NCI-H1930 (cell line): ENCODE measurements around the gene ACAN.
"Not testable (repeated sequence)": the region's sequence is repeated elsewhere in the genome, so short reads cannot be mapped to it uniquely, and the experiment has no call there.

Source experiments
- DNase-seq, 2 experiments: peaks; one replicate each; lab custom pipeline; 2025; lab: John Stamatoyannopoulos, UW

ACAN gene

GRCh38 chr15:88902846-88903245, 99.6 kb downstream of the ACAN start:
- DNase-seq = no peak

GRCh38 chr15:88904257-88904623, 101.0 kb downstream of the ACAN start:
- no peak for DNase-seq

DNA sequence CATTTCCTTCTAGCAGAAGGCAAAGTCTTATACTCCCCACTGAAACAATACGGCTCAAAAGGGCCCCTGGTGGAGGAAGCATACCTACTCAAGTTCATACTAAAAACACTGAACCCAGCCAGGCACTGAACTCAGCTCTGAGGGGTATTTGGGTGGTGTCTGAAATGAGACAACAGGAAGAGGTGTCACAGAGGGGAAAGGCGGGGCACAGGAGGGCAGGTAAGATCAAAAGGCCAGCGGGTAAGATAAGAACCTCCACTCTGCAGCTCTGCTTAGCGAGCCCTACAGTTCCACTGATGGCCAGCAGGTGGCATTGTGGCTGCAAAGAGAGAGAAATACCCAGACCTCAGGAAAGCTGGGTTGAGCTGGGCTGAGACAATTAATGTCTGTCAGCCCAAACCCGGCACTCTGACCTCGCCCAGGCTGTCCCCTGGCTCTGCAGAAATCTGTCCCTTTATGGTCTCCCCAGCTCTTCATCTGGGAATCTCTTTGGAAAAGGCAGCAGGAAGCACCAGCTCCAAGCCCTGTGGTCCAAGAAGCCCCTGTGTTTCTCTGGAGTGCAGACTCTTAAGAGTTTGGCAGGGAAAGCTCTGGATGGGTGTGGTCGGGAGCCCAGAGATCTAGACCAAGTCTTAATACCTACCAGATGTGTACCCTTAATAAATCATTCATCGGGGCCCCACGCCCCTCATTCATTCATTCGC, 101.5 kb downstream of the ACAN start:
- peak; percentile 9 to 49 for DNase-seq

GRCh38 chr15:88905576-88905975, 102.3 kb downstream of the ACAN start:
- DNase-seq = no peak

- DNase-seq = no peak
These were observed 102.9 kb downstream of the ACAN start for GRCh38 chr15:88906130-88906529.

GRCh38 chr15:88906551-88906950, 103.3 kb downstream of the ACAN start:
- DNase-seq = no peak

GRCh38 chr15:88907111-88907510, 103.9 kb downstream of the ACAN start:
- DNase-seq = no peak

DNA sequence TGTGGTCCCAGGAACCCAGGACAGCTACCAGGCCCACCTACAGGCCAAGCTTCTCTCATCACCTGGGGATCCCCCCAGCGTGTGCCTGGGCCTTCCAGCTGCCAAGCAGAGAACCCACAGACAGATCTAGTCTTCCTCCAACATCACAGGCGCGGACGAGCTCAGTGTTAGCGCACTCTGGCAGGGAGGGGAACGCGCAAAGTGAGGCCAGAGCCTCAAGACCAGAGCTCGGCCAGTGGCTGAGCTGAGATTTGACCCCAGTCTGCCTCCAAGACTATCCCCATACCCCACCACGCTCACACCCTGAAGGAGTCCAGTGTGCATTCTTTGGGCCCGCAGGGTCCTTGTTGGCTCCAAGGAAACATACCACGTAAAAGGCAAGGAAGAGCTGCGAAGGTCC, 104.9 kb downstream of the ACAN start:
- DNase-seq = no peak

GRCh38 chr15:88908697-88909621, 105.7 kb downstream of the ACAN start:
- no peak for DNase-seq

DNA sequence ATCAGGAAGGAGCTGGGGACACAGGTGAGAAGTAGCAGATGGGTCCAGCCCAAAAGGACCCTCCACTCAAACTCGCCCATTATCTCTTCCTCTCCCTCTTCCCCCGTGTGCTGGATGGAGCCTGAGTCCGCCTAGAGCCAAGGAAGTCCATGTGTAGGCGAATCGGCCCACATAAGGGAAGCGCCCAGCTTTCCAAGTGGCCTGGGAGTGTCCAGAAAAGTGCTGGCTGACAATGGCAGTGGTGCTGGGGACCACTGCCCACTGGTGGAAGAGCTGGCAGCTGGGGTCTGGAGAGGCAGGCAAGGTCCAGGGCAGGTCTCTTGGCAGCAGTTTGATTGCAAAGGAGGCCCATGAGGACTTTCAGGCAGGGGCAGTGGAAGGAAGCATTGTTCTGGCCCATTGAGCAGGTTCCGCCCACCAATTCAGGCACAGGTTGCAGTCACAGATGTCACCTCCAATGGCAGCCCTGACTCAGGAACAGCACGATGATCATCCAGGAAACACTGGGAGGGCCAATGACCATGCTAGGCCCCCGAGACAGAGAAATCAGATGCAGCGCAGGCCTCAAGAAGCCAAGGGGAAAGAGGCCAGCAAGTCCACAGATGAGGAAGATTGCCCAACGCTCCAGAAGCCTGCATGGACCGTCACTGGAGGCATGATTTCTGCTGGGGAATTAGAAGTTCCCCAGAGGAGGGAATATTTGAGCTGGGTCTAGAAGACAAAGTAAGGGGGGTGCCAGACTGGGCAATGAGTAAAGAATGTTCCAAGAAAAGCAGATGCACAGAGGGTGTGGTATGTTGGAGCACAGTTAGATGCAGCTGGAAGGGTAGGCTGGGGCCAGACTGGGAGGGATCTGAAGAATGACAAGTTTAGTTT, 107.0 kb downstream of the ACAN start:
- no peak for DNase-seq

- no peak for DNase-seq
These were observed 108.5 kb downstream of the ACAN start for GRCh38 chr15:88911766-88912118.

DNA sequence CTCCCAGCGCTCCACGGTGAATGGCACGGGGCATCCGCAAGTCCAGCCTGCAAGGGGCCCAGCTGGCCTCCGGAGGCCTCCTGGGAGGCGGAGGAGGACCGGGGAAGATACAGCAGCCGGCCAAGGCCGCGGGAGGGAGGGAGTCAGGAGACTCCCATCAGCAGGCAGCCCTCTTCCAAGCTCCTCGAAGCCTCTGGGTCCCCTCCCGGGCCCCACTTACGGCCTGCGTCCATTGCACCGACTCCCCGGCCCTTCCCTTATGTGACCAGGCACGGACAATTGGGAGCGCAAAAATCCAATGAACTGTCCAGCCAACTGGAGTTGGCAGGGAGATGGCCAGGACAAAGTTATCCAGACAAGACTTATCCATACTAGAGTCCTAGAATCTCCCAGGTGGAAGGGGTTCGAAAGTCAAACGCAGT, 109.3 kb downstream of the ACAN start:
- DNase-seq = no peak

DNA sequence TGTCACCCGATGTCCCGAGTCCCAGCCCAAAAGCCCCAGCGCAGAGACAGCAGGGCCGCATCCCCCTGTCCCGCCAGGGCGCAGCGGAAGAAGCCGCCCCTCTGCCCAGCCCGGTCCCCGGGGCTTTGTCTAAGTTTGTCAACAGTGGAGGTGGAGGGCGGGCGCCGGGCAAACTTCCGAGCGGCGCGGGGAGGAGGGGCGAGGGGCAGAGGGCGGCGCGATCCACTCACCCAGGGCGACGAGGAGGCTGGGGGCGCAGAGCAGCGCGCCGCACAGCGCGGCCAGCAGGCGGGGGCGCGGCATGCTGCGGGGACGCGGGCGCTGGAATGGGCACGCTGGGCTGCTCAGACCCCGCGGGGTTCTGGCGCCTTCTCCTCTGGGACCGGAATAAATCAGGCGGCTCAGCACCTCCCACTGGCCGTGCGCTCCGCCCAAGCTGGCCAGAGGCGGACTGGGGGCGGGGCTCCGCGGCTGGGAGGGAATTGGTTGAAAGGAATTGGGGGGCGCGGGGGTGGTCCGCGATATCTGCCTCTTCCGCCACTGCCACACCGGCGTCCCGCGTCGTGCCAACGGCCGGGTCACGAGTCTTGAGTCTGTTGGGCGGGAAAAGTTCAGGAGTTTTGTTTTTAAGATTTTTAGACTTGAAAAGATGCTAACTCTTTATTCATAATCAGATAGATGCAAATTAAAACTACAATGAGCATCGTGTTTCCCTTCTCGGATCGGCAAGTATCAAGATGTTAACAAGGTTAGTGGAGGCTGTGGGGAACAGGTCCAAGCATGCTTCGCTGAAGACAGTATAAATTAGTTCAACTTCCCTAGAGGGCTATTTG, 110.0 kb downstream of the ACAN start, which contains the start of gene MFGE8:
TSS of gene MFGE8 (minus strand) at position 363 of the 833 bp plus-strand sequence. CDS start at position 303, 60 bp downstream.
- DNase-seq = peak; percentile 6 to 26

DNA sequence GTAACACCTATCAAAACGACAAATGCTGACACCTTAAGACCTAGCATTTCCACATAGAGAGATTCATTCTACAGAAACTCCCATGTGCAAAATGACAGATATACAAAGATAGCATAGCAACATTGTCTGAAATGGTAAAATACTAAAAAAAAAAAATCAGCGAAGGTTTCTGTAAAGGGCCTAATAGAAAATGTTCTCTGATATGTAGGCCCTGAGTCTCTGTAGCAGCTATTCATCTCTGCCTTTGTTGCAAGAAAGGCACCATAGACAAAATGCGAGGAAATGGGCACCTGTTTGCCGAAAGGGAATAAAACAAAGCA, 110.6 kb downstream of the ACAN start:
- DNase-seq = no peak

GRCh38 chr15:88915354-88915753, 112.1 kb downstream of the ACAN start:
- no peak for DNase-seq

DNA sequence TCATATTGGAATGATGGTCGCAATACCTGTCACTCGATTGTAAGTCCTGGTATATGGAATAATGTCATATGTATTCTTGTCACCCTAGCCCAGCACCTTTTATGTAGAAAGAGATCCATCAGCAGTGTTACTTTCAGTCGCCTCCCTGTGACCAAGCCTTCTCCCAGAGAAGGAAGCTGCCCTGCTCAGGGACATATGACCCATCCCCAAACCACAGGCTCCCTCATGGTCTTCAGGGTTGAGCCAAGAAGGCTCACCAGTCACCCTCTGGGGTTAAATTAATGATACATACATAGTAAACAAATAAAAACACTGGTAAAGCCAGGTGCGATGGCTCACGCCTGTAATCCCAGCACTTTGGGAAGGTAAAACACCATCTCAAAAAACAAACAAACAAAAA, 114.5 kb downstream of the ACAN start:
- no peak for DNase-seq

DNA sequence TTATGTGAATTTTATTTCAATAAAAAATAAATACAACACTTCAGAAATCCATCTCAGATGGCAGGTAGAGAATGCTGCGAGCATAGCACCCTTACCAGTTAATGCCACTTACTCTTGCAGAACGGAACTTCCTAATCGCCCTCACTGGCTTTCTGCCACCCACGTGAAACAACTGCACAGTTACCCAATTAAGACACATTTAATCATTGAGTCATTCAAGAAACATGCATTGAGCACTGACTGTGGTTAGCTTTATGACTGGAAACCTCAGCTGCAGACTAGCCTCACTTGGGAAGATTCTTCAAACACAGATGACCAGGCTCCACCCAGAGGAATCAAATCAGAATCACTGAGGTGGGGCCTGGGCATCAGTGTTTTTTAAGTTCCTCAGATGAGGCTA, 115.5 kb downstream of the ACAN start:
- DNase-seq = no peak

- no peak for DNase-seq
These were observed 117.1 kb downstream of the ACAN start for GRCh38 chr15:88920186-88920891.

DNA sequence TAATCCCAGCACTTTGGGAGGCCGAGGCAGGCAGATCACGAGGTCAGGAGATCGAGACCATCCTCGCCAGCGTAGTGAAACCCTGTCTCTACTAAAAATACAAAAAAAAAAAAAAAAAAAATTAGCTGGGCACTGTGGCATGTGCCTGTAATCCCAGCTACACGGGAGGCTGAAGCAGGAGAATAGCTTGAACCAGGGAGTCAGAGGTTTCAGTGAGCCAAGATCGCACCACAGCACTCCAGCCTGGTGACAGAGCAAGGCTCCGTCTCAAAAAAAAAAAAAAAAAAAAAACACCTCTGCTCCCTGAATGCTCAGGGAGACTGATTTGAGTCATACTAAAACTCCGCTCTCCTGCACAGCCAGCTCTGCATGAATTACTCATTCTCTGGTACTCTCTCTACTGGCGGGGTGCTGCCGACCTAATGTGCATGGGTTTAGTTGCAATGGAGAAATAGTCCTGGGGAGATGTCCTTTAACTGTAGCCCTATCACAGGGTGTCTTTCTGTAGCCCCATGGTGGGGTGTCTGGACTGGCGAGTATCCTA, 117.7 kb downstream of the ACAN start:
- DNase-seq = not testable (repeated sequence)
